Stimulated activated CD8-positive, alpha-beta memory T cell treated with anti-CD3 and anti-CD28 coated beads, Interleukin-4, amount 100 ng/mL, for 24 hours (primary cell): Measurements from ENCODE around the gene ASB3.

Experiments used
- DNase-seq: peaks from one replicate; pipeline ENCODE4 v3.0.0-alpha.2; 2020; ENCODE audit warnings: low read depth

The ASB3 gene

DNA sequence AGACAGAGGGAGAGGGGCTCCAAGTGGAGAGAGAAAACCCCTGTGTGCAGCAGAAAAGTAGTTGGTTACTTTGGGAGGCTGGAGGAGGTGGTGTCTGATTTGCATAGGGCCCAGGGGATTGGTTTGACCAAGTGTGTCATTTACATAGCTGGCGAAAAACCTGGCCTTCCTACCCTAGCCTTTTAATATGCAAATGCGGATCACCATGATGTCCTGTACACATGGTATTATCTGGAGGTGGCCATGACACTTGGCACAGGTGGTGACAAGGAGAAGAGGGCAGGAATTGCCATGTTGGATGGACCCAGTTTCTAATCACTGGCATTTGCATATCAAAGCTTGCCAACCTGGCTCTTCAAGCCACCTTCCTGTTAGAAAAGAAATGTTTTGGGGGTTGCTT is 140.0 kb downstream of the ASB3 start:
- no peak for DNase-seq

DNA sequence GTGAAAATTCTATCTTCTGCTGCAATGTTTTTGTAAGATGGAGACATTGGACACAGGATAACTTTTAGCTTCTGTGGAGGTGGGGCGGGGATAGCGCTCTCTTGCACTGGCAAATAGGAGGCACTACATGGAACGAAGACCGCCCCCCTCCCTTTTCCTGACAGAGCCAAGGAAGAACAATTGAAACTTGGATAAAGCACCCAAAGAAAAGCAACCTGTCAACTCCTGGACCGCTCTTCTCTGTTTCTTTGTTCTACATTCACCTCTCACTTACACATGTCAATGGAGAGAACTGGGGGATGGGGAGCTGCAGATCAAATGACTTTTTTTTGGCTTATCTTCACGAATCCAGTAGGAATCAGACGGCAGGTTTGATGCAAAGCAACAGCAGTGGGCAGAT is 145.5 kb downstream of the ASB3 start:
- no peak for DNase-seq

DNA sequence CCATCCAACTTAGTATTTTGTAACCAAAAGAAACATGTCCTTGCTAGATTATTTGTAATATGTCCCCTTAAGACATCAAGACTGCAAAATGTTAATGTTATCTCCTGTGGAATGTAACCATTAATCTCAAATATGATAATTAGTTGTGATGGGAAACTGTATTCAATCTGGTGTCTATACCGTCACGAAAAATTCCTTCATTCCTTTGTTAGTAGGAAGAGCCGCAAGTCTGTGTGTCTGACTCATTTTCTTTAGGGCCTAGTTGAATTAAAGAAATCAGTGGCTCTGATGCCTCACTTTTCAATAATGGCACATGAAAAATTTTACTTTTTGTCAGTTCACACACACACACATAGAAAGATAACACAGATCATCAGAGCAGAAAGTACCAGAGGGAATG is 146.3 kb downstream of the ASB3 start:
- DNase-seq, result no peak

DNA sequence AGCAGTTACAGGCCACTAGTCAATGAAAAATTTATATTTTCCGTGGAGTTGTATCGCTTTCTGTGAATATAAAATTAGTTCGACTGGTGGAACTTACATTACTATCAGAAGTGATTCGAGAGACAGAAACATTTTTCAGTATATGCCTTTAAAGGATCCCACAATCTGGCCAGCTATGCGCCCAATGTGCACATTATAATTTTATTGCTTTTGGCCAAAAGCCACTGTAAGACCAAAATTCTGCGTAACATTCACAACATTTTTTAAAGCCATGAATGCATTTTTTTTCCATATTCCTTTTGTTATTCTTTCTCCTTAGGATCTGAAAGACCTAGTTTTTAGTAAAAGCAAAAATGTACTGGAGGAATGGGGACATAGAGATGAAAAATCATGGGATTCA is 150.2 kb downstream of the ASB3 start:
- no peak for DNase-seq

DNA sequence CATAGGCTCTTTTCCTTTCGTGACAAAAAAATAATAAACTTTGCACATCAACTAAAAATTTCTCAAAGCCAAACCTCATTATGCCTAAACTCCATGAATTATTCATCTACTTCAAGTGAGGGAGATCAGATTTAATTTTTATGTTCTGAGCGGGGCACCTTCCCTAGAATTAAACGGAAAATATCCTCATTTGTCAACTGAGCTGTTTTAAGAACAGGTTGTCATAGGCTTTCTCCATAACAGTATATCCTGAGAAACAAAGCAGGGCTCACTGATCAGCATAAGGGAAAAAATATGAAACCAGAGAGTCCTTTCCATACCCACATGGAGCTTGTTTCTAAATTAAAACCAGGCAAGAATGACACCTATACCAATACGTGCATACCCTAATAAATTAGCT is 150.6 kb downstream of the ASB3 start:
- DNase-seq, result no peak

DNA sequence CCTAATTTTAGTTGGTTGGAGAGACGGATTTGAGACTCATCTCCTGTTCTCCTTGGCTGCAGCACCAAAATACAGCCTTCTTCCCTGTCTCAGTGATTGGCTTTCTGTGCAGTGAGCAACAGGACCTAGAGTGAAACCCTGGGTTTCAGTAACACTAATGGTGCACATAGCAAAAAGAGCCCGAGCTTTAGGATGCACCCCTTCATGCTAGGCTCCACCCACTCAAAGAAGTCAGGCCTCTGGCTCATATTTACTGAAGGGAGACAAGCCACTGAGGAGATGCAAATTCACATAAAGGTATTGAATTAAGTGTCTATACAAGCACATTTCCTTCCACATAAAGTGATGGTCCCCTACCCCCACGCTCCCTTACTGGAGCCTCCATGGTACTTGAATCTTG is 151.1 kb downstream of the ASB3 start:
- DNase-seq, result no peak

DNA sequence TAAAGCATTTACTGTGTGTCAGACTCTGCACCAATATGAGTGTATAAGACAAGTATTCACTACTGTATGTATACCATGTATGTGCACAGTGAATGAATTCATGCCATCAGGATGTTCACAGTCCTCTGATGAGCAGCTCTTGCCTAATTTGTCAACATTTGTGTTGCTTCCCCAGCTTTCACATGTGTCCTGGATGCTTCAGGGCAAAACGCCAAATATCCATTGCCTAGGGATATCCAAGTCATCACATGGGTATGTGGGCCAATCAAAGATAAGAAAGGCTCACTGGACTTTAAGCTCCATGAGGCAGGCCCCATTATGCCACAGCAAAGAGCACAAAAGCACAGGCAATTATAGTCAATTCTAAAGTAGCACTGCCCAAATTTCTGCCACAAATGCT is 153.3 kb downstream of the ASB3 start:
- no peak for DNase-seq

DNA sequence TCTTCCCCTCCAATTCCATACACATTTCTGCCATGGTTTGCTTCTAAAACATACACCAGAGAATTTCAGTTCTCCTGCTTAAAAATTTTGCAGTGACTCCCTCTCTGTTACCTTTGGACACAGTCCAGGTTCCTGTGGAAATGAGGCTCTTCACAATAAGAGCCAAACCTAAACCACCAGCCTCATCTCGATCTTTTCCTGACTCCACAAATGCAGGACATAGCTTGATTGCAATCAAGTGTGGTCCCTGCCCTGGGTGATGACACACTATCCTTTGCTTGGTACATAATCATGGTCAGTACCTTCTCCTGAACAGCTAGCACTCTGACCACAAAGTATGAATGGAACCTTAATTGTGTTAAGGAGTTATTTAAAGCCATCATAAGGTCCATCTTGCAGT is 154.0 kb downstream of the ASB3 start:
- DNase-seq, result no peak

DNA sequence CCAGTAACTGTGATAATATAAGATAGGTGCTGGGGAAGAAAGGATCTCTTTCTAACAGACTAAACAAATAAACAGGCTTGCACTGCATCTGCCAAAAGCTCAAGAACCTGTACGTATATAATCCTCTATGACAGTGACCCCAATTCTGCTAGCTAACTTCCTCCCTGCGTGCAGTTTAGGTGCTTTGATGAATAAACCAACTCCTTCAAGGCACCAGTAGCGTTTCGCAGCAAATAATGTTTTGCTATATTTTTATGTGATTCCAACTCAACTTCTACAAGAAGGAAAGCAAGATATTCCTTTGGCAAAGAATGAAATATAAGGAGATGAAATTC is 154.7 kb downstream of the ASB3 start:
- no peak for DNase-seq

DNA sequence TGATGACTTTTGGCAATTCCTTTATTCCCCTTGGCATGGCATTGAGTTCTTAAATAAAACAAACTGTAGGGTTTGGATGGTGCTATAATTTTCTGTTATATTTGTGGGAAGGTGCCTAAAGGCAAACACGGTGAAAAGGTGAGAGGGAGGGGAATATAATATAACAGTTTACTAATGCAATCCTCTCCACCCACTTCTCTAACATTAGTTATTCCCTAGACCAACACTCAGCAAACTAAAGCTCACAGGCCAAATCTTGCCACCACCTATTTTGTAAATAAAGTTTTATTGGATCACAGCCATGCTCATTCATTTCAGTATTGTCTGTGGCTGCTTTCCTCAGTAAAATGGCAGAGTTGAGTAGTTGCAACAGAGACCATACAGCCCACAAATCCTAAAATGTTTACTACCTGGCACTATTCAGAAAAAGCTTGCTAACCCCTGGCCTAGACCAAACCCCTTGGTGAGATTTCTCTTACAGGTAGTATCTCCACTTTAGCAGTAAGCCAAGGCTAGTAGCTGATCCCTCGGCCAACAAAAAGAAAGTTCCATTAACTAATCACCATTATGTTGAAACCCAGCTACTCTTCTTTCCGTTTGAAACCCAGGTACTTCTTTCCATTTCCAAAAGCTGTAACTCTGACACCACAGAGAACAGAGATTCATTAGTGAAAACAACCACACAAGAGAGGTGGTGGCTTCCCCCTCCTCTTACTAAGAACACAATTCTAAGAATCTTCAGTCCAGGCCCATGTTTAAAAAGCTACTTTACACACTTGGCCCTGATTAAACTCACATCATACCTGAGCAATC is 155.2 kb downstream of the ASB3 start:
- DNase-seq, result no peak

DNA sequence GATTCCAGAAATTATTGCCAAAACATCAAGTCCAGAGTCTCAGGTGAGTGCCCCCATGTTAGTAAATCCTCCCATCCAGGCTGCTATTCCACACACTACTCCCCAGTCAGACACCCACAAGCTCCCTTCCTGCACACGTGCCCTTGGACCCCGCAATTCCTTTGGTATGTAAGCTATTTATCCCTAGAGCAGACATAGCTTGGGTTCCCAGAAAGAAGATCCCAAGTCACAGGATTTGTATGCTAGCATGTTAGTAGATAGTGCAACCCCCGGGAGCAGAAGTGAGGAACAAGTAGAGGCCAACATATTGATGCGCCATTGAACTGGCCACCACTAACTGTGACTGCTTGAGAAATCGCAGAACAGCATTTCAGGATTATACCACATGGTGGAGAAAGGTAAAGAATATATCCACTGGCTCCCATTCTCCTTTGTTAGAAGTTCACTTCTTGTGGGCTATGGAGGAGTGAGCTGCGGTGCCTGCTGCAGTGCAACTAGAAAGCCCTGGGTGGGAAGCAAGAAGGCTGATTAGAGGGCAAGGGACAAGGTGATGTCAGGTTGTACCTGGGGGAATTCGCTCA is 156.6 kb downstream of the ASB3 start:
- no peak for DNase-seq

DNA sequence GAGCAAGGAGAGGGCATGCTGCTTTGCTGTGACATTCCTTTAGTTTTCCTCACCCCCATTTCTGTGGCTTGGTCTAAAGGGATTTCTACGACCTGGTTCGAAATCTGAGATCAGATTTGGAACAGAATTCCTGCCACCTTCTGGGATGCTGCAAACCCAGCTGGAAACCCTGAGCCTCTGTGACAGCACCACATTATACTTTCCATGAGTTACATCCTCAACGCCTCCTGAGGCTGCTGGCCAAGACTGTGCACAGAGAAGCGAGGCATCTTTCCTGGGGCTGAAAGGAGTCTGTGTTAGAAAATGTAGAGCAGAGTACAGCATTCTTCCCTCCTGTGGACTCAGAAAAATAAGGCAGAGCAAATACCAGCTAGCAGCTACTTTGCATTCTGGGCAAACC is 157.3 kb downstream of the ASB3 start:
- DNase-seq, result no peak

DNA sequence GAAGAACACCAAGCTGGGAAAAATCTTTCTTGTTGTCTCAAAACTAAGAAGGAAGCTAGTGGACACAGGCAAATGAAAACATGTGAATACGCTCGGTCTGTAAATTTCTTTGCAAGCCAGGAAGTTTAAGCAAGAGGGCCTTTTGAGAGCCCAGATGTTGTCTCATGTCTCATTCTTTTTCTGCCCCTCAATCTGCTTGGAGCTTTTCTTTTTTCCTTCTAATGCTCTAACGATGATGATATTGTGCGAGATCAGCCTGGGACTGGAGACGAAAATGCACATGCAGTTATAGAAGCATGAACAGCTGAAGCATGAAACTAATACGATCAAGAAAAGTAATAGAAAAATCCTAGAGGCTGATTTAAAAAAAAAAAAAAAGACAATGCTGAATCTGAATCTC is 157.8 kb downstream of the ASB3 start:
- DNase-seq, result no peak

DNA sequence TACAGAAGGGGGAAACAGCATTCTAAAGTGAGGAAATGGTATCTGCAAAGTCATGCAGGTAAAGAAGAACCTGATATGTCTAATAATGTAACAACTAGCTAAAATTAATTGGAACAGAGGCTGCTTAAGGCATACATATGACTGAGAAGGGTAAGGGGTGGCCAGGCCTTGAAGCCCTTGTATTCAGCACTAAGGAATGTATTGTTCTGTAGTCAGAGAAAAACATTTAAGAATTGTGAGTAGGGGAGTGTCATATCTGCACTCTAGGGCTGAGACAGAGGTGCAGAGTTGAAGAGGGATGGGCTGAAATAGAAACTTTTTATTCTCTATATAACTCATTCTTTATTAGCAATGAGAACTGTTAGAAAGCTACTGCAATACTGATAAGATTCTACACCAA is 164.6 kb downstream of the ASB3 start:
- DNase-seq, result no peak

DNA sequence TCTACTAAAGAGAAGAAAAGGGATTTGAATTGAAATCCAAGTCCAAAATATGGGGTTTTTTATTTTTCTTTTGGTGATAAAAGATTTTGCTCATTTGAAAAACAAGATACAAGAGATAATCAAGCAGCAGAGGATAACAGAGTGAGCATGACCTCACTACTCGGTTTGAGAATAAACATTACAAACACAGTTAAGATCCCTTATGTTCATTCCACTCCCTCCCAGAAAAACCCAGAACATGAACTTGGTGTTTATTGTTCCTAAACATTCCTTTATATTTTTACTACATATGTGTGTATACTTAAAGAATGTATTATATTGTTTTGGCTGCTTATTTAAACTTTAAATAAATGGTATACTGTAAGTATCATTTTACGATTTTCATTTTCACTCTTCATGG is 165.8 kb downstream of the ASB3 start:
- no peak for DNase-seq
